ENCODE measurements around the gene CHSY1.

- TF ChIP-seq POLR2A (IDR thresholded peaks at IDR 0.05), result peak in 1 of 4 donors; percentile 73
- TF ChIP-seq CTCF (IDR thresholded peaks at IDR 0.05), result peak in 1 of 7 experiments; percentile 35
- TF ChIP-seq EP300 (IDR thresholded peaks at IDR 0.05), result no peak
- peak; percentile 95 to 98 (median 98) for TF ChIP-seq POLR2AphosphoS5 (IDR thresholded peaks at IDR 0.05)
Measured at GRCh38 chr15:101251830-101252820, at the start of gene CHSY1.

Measured in stomach (tissue), 4 donors.